Tibial nerve (tissue), 4 donors: Measurements from ENCODE around the gene MC1R. TPM values are rescaled to one million over a fixed set of nuclear protein-coding genes. Genes with fewer than 3 reads are reported as not detected.

ENCODE experiments used
- DNase-seq, 2 donors: peaks; one replicate each; pipeline ENCODE4 v3.0.0-alpha.2; 2019; ENCODE audit warnings: low spot score in 2 of 2
- H3K27ac ChIP-seq, 4 donors: fragments of 200-600 bp; sonication (generic) in 3 of 4; one replicate each; pipeline ENCODE4 v1.5.1; 2017 to 2019; ENCODE audit warnings: mild to moderate bottlenecking in 1 of 4
- H3K27me3 ChIP-seq, 2 donors: fragments of 200-600 bp; sonication (generic) in 1 of 2; one replicate each; pipeline versions ENCODE4 v1.5.1 to v1.6.0; 2017 to 2019
- H3K36me3 ChIP-seq, 3 donors: fragments of 200-600 bp; sonication (generic); one replicate each; pipeline ENCODE4 v1.5.1; 2018 to 2019
- H3K4me1 ChIP-seq, 4 donors: fragments of 200-600 bp; sonication (generic) in 3 of 4; one replicate each; pipeline ENCODE4 v1.5.1; 2017 to 2019
- H3K4me3 ChIP-seq, 4 donors: fragments of 200-600 bp; sonication (generic) in 3 of 4; one replicate each; pipeline ENCODE4 v1.5.1; 2017 to 2019; ENCODE audit warnings: mild to moderate bottlenecking in 1 of 4, moderate library complexity in 1 of 4
- H3K9me3 ChIP-seq, 4 donors: fragments of 200-600 bp; sonication (generic) in 3 of 4; one replicate each; pipeline ENCODE4 v1.5.1; 2017 to 2019
- CTCF ChIP-seq, 5 experiments: fragments of 200-600 bp in 3 of 5; fragments of 450-650 bp in 2 of 5; sonication (generic) in 3 of 5; IDR thresholded peaks; one replicate each; pipeline ENCODE4 v1.5.1; 2016 to 2019; ENCODE audit warnings: antibody characterized with exemption in 5 of 5, mild to moderate bottlenecking in 3 of 5, moderate library complexity in 2 of 5
- EP300 ChIP-seq, 2 donors: sonication (generic); formaldehyde crosslinking; IDR thresholded peaks; one replicate each; pipeline ENCODE4 v1.6.1; 2017; ENCODE audit warnings: antibody characterized with exemption in 2 of 2, mild to moderate bottlenecking in 1 of 2
- POLR2A ChIP-seq, 2 donors: fragments of 450-650 bp; IDR thresholded peaks; one replicate each; pipeline ENCODE4 v1.6.1; 2017; ENCODE audit warnings: antibody characterized with exemption in 2 of 2, mild to moderate bottlenecking in 2 of 2, moderate library complexity in 2 of 2
- WGBS, 2 donors: methylation state at CpG; one replicate each; pipeline ENCODE4 v1.1.5; 2018; 5-methylcytosine and 5-hydroxymethylcytosine counted together
- total RNA-seq, 4 donors: library from RNA; depleted of rRNA; stranded (reverse); fragments of >200 nt; gene quantifications; one replicate each; pipeline ENCODE4 v1.1.0, GENCODE V29; 2016

The MC1R gene
- total RNA-seq, 4 donors from 2014 or later, result 3.3 to 15.7 (median 6.9) TPM

- 86 to 91% methylated on average over 6 of the region's 6 CpGs for WGBS, 2 donors
- peaks cover 0 to 44% (median 20%) of the 10 kb centered on the region in 4 donors for H3K4me1 ChIP-seq
- no peak for TF ChIP-seq EP300 (IDR thresholded peaks at IDR 0.05)
- TF ChIP-seq CTCF (IDR thresholded peaks at IDR 0.05), result no peak
- no peak for TF ChIP-seq POLR2A (IDR thresholded peaks at IDR 0.05)
- peaks cover 0 to 45% (median 0%) of the 10 kb centered on the region in 3 donors for H3K36me3 ChIP-seq
- H3K27me3 ChIP-seq, result no peaks in the 10 kb centered on the region
- H3K27ac ChIP-seq, result no peak overlapping the region
- H3K4me3 ChIP-seq, result no peak overlapping the region
- H3K9me3 ChIP-seq, result peaks cover 0 to 10% (median 0%) of the 10 kb centered on the region in 4 donors
- DNase-seq, result no peak
Measured at GRCh38 chr16:89969741-89970410, 51.2 kb downstream of the MC1R start.

Other genes starting within 250 kb of the MC1R start
- 10 to 100 TPM; 32.6 to 93.6 (median 65.7) TPM for gene CDK10, start 232.2 kb upstream of the MC1R start, total RNA-seq
- gene SPATA2L, start 217.2 kb upstream of the MC1R start, total RNA-seq, result 10 to 100 TPM; 10.7 to 33.6 (median 16.1) TPM
- gene VPS9D1, start 198.0 kb upstream of the MC1R start, total RNA-seq, result 10 to 100 TPM in 1 of 4 donors, 1 to 10 TPM in 3; 5.9 to 14.1 (median 7.0) TPM
- gene ZNF276, start 197.3 kb upstream of the MC1R start, total RNA-seq, result 100 to 1,000 TPM in 1 of 4 donors, 10 to 100 TPM in 3; 48.6 to 146 (median 68.8) TPM
- gene FANCA, start 102.2 kb upstream of the MC1R start, total RNA-seq, result 1 to 10 TPM in 3 of 4 donors, under 1 TPM in 1; 0.98 to 7.8 (median 1.6) TPM
- 1 to 10 TPM in 3 of 4 donors, not detected in 1; 1.1 to 7.2 (median 3.1) TPM for gene SPIRE2, start 90.4 kb upstream of the MC1R start, total RNA-seq
- 100 to 1,000 TPM; 181 to 350 (median 290) TPM for gene TCF25, start 45.3 kb upstream of the MC1R start, total RNA-seq
- 10 to 100 TPM in 1 of 4 donors, 1 to 10 TPM in 1, under 1 TPM in 1, not detected in 1; 0.59 to 12.0 (median 3.5) TPM for gene TUBB3, start 4.5 kb downstream of the MC1R start, total RNA-seq
- 100 to 1,000 TPM in 2 of 4 donors, 10 to 100 TPM in 2; 60.9 to 144 (median 96.6) TPM for gene DEF8, start 29.9 kb downstream of the MC1R start, total RNA-seq
- 1 to 10 TPM in 3 of 4 donors, under 1 TPM in 1; 0.42 to 2.6 (median 1.3) TPM for gene DBNDD1, start 100.6 kb downstream of the MC1R start, total RNA-seq
- not detected for gene PRDM7, start 158.5 kb downstream of the MC1R start, total RNA-seq